ENCODE data around the gene JADE2. TPM values are rescaled to one million over a fixed set of nuclear protein-coding genes. Genes with fewer than 3 reads are reported as not detected.
"Not testable (repeated sequence)": the region's sequence is repeated elsewhere in the genome, so short reads cannot be mapped to it uniquely, and the experiment has no call there.

Gene JADE2
- total RNA-seq, 1 donor from 2014 or later = 26.3 TPM

- Histone ChIP-seq H3K27ac (replicated peaks) (no peak overlapping the region), H3K9me3 (replicated peaks) (no peaks in the 10 kb centered on the region), H3K27me3 (ENCODE audit: low read depth) (no peaks in the 10 kb centered on the region), H3K36me3 (no peaks in the 10 kb centered on the region), H3K4me3 (no peak overlapping the region), H3K4me1 (peaks cover 52% of the 10 kb centered on the region)
- no peak for DNase-seq
- TF ChIP-seq CTCF (IDR thresholded peaks at IDR 0.05; ENCODE audit: borderline replicate concordance) = no peak
- intact Hi-C loops (cut with micrococcal nuclease) = no loop called here
These were observed 16.0 kb upstream of the JADE2 start for GRCh38 chr5:134509308-134510040.

GRCh38 chr5:134510970-134511795 is 14.3 kb upstream of the JADE2 start:
- DNase-seq = no peak
- Histone ChIP-seq H3K4me3 (no peak overlapping the region), H3K9me3 (replicated peaks) (no peaks in the 10 kb centered on the region), H3K27ac (replicated peaks) (peak overlapping the region; percentile 51), H3K4me1 (peaks cover 36% of the 10 kb centered on the region), H3K36me3 (no peaks in the 10 kb centered on the region), H3K27me3 (ENCODE audit: low read depth) (no peaks in the 10 kb centered on the region)
- TF ChIP-seq CTCF (IDR thresholded peaks at IDR 0.05; ENCODE audit: borderline replicate concordance) = no peak
- intact Hi-C loops (cut with micrococcal nuclease) = no loop called here

- peak; percentile 54 for TF ChIP-seq CTCF (IDR thresholded peaks at IDR 0.05; ENCODE audit: borderline replicate concordance)
- intact Hi-C loops (cut with micrococcal nuclease) = no loop called here
- H3K4me3 ChIP-seq = no peak overlapping the region
- no peaks in the 10 kb centered on the region for H3K27me3 ChIP-seq (ENCODE audit: low read depth)
- peaks cover 27% of the 10 kb centered on the region for H3K4me1 ChIP-seq
- peak overlapping the region; percentile 51 for H3K27ac ChIP-seq (replicated peaks)
- no peaks in the 10 kb centered on the region for H3K9me3 ChIP-seq (replicated peaks)
- H3K36me3 ChIP-seq = no peaks in the 10 kb centered on the region
- peak; percentile 72 for DNase-seq
These were observed 13.4 kb upstream of the JADE2 start for GRCh38 chr5:134511796-134512660.

- DNase-seq = no peak
- H3K36me3 ChIP-seq = no peaks in the 10 kb centered on the region
- no peaks in the 10 kb centered on the region for H3K27me3 ChIP-seq (ENCODE audit: low read depth)
- no peak overlapping the region for H3K4me3 ChIP-seq
- H3K9me3 ChIP-seq (replicated peaks) = no peaks in the 10 kb centered on the region
- peak overlapping the region; percentile 51 for H3K27ac ChIP-seq (replicated peaks)
- peaks cover 21% of the 10 kb centered on the region for H3K4me1 ChIP-seq
- intact Hi-C loops (cut with micrococcal nuclease) = no loop called here
- no peak for TF ChIP-seq CTCF (IDR thresholded peaks at IDR 0.05; ENCODE audit: borderline replicate concordance)
These were observed 12.8 kb upstream of the JADE2 start for GRCh38 chr5:134512661-134512999.

GRCh38 chr5:134515801-134516200 is 9.7 kb upstream of the JADE2 start:
- H3K4me3 ChIP-seq = no peak overlapping the region
- H3K27ac ChIP-seq (replicated peaks) = no peak overlapping the region
- no peak for DNase-seq
- H3K36me3 ChIP-seq = no peaks in the 10 kb centered on the region
- H3K4me1 ChIP-seq = peaks cover 17% of the 10 kb centered on the region
- no peaks in the 10 kb centered on the region for H3K9me3 ChIP-seq (replicated peaks)
- no peak for TF ChIP-seq CTCF (IDR thresholded peaks at IDR 0.05; ENCODE audit: borderline replicate concordance)
- no peaks in the 10 kb centered on the region for H3K27me3 ChIP-seq (ENCODE audit: low read depth)
- intact Hi-C loops (cut with micrococcal nuclease) = no loop called here

GRCh38 chr5:134516984-134517383 is 8.5 kb upstream of the JADE2 start:
- H3K27ac ChIP-seq (replicated peaks) = not testable (repeated sequence)

More at GRCh38 chr5:134516984-134517383, 8.5 kb upstream of the JADE2 start:
- H3K36me3 ChIP-seq; H3K9me3 ChIP-seq (replicated peaks); DNase-seq; H3K27me3 ChIP-seq (ENCODE audit: low read depth); H3K4me3 ChIP-seq; intact Hi-C loops (cut with micrococcal nuclease); H3K4me1 ChIP-seq: not testable (repeated sequence)
